VCaP (cell line): Measurements from ENCODE around the gene TUBD1.

Experiments
- H3K27ac ChIP-seq: fragments of 450-650 bp; 2 replicates; pipeline ENCODE4 v1.5.1; 2017
- TF ChIP-seq, protein P1 (sequence below): fragments of 450-650 bp; conservative IDR thresholded peaks from 2 replicates; pipeline ENCODE4 v1.5.1; 2017; ENCODE audit warnings: mild to moderate bottlenecking, moderate library complexity

Gene TUBD1

DNA sequence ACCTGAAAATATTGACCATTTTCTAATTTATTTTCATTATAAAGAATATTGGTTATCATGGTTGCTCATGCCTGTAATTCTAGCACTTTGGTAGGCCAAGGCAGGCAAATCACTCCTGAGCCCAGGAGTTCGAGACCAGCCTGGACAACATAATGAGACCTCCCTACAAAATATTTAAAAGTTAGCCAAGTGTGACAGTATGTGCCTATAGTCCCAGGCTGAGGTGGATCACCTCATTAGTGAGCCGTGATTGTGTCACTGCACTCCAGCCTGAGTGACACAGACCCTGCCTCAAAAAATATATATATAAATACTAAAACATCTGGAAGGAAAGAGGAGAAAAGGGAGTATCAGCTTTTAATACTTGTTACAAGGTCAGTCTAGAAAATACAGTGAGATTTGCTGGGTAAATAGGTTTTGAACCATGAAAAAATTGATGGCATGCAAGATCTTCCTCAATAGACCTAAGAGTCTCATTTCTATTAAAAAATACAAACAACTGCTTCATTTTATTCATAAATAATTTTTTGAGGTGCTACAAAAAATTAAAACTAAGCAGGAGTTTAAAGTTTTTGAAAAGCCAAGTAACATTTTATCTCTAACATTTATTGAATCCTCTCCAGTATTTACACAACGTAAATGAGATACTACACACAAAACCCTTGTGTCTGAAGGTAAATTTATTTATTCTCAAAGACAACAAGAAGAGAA, 47.7 kb downstream of the TUBD1 start:
- peak overlapping the region; percentile 84 for H3K27ac ChIP-seq
- TF ChIP-seq, protein P1, sequence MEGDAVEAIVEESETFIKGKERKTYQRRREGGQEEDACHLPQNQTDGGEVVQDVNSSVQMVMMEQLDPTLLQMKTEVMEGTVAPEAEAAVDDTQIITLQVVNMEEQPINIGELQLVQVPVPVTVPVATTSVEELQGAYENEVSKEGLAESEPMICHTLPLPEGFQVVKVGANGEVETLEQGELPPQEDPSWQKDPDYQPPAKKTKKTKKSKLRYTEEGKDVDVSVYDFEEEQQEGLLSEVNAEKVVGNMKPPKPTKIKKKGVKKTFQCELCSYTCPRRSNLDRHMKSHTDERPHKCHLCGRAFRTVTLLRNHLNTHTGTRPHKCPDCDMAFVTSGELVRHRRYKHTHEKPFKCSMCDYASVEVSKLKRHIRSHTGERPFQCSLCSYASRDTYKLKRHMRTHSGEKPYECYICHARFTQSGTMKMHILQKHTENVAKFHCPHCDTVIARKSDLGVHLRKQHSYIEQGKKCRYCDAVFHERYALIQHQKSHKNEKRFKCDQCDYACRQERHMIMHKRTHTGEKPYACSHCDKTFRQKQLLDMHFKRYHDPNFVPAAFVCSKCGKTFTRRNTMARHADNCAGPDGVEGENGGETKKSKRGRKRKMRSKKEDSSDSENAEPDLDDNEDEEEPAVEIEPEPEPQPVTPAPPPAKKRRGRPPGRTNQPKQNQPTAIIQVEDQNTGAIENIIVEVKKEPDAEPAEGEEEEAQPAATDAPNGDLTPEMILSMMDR = no peak

DNA sequence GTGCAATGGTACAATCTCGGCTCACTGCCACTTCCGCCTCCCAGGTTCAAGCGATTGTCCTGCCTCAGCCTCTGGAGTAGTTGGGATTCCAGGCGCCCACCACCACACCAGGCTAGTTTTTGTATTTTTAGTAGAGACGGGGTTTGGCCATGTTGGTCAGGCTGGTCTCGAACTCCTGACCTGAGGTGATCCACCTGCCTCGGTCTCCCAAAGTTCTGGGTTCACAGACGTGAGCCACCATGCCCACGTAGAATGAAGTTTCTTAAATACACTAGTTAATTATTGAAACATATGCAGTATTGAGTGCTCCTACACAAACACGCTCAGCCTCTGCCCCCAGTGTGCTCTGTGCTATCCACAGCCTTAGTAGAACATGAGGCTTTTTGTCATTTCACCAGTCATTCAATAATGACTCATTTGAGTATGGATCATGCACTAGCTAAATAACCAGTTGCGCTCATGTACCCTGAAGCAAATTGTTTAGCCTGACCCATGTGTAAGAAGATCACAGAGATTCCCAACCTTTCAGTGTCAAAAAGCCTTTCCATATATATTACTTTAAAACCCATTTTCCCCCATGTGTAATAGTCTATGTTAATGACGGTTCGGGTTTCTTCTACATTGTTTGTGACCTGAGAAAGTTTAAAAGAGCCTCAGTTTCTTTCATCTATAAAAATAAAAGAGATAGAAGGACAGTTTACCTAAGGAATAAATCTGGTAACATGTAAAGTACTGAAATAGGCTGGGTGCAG, 49.7 kb downstream of the TUBD1 start:
- TF ChIP-seq, protein P1 = no peak
- peak overlapping the region; percentile 84; the same call in 1 of the 2 replicates for H3K27ac ChIP-seq

DNA sequence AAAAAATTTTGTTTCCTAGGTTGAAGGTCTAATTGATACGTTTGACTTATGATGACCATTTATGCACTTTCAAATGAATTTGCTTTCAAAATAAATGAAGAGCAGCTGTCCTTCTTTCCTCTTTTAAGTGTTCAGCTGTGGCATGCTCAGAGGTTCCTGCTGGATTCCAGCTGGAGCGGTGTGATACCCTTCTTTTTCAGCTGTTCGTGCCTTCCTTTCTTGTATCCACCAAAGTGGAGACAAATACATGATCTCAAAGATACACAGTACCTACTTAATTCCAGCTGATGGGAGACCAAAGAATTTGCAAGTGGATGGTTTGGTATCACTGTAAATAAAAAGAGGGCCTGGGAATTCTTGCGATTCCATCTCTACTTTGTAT, 50.9 kb downstream of the TUBD1 start:
- H3K27ac ChIP-seq = peak overlapping the region; percentile 7; the same call in 1 of the 2 replicates

DNA sequence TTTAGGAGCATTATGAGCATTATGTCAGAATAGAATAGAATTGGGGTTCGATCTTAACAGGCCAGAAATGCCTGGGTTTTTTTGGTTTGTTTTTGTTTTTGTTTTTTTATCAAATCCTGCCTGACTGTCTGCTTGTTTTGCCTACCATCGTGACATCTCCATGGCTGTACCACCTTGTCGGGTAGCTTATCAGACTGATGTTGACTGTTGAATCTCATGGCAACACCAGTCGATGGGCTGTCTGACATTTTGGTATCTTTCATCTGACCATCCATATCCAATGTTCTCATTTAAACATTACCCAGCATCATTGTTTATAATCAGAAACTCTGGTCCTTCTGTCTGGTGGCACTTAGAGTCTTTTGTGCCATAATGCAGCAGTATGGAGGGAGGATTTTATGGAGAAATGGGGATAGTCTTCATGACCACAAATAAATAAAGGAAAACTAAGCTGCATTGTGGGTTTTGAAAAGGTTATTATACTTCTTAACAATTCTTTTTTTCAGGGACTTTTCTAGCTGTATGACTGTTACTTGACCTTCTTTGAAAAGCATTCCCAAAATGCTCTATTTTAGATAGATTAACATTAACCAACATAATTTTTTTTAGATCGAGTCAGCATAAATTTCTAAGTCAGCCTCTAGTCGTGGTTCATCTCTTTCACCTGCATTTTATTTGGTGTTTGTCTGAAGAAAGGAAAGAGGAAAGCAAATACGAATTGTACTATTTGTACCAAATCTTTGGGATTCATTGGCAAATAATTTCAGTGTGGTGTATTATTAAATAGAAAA, 51.5 kb downstream of the TUBD1 start:
- peak overlapping the region; percentile 99 for H3K27ac ChIP-seq

DNA sequence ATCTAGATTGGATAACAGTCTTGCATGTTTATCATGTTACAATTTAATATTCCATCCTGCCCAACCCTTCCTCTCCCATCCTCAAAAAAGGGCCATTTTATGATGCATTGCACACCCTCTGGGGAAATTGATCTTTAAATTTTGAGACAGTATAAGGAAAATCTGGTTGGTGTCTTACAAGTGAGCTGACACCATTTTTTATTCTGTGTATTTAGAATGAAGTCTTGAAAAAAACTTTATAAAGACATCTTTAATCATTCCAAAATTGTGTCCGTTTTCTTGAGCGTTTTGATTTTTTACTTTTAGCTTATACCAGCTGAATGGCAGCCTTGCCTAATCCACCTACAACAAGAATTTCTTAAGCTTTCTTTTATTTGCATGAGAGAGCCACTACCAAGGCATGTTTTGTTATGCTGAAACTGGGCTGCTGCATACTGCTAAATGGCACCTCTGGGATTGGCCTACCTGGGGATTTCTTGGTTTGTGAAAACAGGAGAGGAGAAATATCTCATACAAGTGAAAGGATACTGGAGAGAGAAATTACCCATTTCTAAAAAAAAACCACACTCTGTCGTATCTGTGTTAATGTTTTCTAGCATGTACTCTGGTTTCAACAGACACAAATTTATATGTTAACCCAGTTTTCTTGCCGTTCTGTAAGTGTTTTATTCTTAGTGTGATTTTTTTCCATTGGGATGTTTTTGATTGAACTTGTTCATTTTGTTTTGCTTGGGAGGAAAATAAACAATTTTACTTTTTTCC, 52.2 kb downstream of the TUBD1 start:
- peak overlapping the region; percentile 99 for H3K27ac ChIP-seq
- TF ChIP-seq, protein P1 = no peak

DNA sequence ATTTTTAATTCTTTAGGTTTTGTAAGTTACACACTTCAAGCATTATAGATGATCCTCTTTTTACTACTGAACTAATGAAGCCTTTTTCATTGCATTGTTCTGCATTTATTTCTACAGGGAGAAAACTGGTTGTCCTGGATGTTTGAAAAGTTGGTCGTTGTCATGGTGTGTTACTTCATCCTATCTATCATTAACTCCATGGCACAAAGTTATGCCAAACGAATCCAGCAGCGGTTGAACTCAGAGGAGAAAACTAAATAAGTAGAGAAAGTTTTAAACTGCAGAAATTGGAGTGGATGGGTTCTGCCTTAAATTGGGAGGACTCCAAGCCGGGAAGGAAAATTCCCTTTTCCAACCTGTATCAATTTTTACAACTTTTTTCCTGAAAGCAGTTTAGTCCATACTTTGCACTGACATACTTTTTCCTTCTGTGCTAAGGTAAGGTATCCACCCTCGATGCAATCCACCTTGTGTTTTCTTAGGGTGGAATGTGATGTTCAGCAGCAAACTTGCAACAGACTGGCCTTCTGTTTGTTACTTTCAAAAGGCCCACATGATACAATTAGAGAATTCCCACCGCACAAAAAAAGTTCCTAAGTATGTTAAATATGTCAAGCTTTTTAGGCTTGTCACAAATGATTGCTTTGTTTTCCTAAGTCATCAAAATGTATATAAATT, 53.0 kb downstream of the TUBD1 start:
- peak overlapping the region; percentile 99 for H3K27ac ChIP-seq
- TF ChIP-seq, protein P1 = no peak

DNA sequence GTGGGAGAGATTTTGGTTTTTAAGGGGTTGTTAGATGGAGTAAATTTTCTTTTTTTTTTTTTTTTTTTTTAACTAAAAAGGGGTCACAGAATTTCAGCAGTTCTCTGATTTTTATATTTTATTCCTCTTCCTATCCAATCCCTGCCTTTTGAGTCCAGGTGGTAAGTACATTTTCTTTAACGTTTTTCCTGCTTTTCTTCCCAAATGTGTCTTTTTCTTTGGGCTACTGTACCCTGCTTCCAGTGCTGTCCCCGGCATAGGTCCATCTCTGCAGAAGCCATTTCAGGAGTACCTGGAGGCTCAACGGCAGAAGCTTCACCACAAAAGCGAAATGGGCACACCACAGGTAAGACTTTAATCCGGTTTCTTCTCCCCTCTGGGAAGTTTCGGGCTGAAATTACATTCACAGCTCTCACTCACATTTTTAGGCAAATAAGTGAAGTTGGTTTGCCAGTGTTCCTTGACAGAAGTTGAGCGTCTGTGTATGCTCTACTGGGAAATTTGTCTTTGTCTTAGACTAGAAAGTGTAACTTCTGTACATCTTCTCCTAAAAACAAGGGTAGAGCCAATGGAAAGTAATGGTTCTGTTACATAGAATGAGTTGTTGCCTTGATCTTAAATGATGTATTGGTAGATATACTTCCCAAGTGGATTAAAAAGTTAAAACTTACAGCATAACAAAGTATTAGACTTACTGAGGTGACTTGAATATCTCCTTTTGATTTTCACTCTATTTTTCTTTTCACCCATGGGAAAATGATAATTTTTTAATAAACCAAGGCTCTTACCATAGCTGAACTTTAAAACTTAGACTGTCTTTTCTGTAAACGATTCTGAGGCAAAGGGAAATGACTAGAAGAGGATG, 54.5 kb downstream of the TUBD1 start:
- TF ChIP-seq, protein P1 = no peak
- peak overlapping the region; percentile 99 for H3K27ac ChIP-seq
